Activated CD4-positive, CD25-positive, alpha-beta regulatory T cell treated with anti-CD3 and anti-CD28 coated beads, Interleukin-2, amount 50 U/mL, for 24 hours (primary cell): ENCODE measurements around the gene USH2A.

Experiments
- ATAC-seq, 2 donors: fragments of 150-1000 bp; cut with Tn5 transposase; one replicate each; pipeline ENCODE4 v1.10.0; 2021; ENCODE audit warnings: mild to moderate bottlenecking in 1 of 2, moderate library complexity in 1 of 2

USH2A gene

DNA sequence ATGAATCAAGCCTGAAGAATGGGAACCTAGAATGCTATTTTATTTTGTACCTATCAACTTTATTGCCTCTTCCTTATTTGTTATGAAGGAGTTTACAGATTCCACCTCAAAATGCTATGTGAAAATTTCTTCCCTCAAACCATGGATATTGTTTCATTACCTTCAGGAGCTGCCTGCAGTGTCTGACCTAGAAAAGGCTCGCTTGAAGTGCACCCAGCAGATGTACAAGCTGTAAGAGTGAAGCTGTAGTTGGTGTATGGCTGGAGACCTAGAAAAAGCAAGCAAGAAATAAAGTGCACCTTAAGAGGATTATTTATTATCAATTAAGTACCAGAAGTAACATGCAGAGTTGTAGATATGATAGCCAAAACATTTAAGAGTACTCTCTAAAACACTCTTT is 656.7 kb downstream of the USH2A start:
- no peak for ATAC-seq

DNA sequence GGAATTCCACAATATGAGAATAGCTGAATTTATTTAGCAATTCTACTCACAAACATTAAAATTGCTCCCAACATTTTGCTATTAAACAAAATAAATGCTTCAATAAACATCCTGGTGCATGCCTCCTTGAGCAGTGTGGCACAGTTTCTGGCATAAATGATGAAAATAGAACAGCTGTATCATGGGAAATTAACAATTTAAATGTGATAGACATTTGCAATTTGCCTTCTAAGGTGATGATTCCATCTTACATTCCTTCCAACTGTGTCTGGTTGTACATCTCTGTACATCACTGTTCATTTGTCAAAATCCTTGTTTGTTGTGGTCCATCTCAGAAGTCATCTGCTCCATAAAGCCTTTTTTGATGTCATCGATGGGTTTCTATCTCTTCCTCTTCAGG is 657.4 kb downstream of the USH2A start:
- ATAC-seq = no peak

DNA sequence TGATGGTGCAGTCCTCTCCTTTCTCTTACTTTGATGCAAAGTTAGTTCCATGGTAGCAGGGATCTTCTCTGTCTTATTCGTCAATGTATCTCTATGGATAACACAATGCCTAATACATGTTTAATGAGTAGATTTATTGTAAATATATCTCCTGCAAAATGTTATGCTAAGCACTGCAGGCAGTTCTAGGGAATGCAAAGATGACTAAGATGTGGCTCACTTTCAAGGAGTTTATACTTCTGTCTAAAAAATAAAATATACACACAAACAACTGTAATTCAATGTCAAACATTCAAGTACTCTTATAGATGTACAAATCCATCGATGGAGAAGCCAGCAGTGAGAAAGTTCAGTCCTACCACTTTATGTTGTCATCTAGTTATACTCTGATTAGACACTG is 661.8 kb downstream of the USH2A start:
- ATAC-seq = no peak

- ATAC-seq = no peak
These were observed 669.1 kb downstream of the USH2A start for GRCh38 chr1:215754112-215754511.

- ATAC-seq = no peak
These were observed 673.8 kb downstream of the USH2A start for GRCh38 chr1:215749414-215749813.

- no peak for ATAC-seq
These were observed 674.8 kb downstream of the USH2A start for GRCh38 chr1:215748431-215748830.

- no peak for ATAC-seq
These were observed 678.8 kb downstream of the USH2A start for GRCh38 chr1:215744419-215744818.

DNA sequence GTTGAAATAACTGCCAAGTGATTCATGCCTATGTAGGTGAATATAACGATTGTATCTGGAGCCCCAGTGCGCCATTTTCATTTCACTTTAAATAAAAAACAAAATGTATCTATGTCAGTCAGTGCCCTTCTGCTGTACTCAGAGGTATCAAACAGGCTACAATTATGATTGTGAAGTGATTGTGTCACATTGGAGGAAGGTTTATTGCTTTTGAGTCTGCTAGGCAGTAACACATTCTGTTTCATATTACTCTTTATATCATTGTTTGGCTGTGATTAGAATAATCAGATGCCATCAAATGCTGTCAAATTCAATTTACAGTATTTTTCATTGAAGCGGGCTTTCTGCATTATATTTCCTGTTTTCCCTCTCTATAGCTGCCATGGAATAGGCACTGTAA is 684.2 kb downstream of the USH2A start:
- ATAC-seq = no peak

GRCh38 chr1:215731699-215732098 is 691.5 kb downstream of the USH2A start:
- ATAC-seq = no peak

DNA sequence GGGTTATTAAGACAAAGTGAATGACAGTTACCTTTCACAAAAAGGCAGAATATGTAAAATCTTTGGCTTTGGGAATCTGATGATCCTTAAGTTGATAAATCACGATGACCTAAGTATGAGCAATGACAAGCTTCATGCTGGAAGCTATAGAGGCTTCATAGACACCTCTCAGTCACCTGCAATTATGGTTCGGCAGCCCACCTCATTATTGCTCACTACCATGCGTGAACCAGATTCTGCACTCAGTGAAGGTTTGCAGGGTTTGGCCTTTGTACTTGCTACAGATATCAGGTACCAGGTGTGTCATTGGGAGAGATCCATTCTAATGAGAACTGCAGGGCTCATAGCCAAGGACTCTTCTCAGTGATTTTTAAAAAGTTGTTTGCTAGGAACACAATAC is 692.6 kb downstream of the USH2A start:
- ATAC-seq = no peak

GRCh38 chr1:215728169-215728568 is 695.1 kb downstream of the USH2A start:
- no peak for ATAC-seq

DNA sequence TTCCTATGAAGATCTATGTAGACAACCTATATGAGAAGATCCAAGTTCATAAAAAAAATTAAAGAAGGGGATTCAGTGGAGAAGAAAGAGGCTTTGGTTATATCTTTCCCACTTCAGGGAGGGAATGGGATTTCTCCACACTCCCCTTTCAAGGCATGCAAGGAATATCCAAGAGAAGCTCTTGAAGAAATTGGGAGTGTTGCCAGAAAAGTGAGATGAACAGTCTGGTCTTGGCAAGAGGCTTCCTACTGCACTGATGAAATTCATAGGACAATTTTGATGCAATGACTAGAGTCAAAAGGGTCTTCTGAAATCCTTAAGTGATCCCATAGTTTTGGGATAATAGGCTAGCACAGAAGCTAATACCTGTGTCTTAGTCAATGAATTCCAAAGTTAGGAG is 703.1 kb downstream of the USH2A start:
- ATAC-seq = no peak

DNA sequence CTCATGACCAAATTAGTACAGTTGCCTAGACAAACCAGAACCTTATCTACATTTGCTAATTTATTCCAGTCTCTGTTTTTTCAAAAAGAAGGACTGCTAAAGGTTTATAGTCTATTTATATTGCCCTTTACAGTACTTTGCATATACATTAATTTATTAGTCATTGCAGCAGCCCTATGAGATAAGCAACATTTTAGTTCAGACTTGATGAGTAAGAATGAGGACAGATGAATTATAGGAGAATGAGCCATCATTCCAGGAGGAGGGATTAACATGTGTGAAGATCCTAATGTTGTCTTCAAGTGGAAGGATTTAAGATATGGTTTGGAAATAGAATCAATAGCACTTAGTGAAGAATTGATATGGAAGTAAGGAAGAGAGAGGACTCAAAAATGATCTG is 703.7 kb downstream of the USH2A start:
- no peak for ATAC-seq

GRCh38 chr1:215718575-215719287 is 704.5 kb downstream of the USH2A start:
- ATAC-seq = no peak

DNA sequence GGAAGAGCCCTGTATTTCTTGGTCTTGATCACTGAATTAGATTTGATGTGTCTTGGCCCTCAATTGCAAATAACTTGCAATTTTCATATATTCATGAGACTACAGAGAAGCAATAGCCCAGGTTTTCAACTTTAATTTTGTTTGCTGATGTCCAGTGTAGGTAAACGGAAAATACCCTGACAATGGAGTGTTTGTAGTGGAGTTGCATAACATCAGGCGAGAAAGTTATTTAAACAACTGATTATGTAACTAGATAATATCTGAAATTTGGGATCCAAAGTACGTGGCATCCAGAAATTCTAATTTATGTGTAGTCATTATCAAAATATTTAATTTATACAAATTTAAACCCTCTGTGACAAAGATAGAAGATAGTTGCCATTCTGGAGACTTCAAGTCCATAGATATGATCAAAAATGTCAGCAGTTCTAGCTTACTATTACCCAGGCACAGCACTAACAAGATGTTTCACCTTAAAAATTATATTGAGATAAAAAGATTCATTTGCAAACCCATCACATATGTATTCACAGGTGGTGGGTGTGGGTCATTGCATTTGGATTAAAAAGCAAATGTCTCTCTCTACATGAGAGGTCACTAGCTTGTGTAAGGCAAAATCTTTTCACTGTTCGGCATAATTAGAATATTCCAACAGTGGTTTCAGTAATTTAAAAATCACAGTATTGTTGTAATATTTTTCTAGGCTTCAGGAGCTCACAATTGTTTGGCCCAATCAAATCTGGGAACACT is 705.4 kb downstream of the USH2A start:
- ATAC-seq = no peak

- ATAC-seq = no peak
These were observed 712.4 kb downstream of the USH2A start for GRCh38 chr1:215710899-215711225.

GRCh38 chr1:215710036-215710898 is 713.0 kb downstream of the USH2A start:
- ATAC-seq = no peak

GRCh38 chr1:215704089-215704860 is 719.0 kb downstream of the USH2A start:
- ATAC-seq = no peak

DNA sequence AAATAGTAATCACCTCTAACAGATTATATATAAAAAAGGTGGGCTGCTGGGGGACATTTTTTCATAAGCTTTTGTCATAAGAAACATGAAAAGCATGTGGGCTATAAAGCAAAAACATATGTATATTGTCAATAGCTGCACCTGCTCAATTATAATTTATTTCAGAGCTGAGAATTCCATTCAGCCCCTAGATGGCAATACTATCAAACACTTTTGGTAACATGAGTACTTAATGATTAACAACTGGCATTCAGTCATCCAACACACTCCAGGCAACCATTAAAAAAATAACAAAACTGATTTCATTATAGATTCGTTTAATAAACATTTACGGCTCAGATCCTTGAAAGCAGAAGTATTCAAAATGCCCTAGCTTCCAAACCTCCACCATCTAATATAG is 741.0 kb downstream of the USH2A start:
- no peak for ATAC-seq

DNA sequence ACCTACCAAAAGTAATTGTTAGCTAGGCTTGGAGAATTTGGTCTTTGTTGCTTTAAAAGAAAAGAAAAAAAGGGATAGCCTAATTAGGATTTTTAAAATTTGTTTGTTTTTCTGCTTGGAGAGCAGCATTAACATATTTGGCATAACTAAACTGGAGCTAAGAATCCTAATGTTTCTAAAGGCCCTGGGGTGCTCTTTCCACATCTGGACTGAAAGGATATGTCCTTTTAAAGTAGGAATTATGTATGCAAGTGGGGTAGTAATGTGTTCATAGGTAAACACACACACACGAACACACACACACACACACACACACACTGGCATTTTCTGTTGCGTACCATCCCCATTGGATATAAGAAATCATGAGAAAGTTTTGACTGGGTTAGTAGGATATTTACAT is 742.2 kb downstream of the USH2A start:
- ATAC-seq = no peak

GRCh38 chr1:215679231-215679630 is 744.0 kb downstream of the USH2A start:
- ATAC-seq = no peak

DNA sequence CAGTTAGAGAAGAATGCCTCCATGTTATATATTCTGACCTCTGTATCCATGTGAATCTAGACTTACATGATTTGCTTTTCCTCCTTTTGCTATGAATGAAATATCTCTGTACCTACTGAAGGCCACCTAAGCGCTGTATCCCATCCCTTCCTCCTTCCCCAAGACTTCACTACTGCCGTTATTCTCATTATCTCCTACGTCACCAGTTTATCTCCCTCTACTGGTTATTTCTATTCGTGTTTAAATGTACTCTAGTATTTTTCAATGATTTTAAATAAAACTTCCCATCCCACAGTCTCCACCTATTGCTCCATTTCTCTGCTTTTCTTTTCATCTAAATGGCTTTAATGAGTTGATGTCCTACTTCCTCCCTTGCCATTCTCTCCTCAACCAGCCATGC is 746.1 kb downstream of the USH2A start:
- ATAC-seq = no peak

- no peak for ATAC-seq
These were observed 749.3 kb downstream of the USH2A start for GRCh38 chr1:215673943-215674342.
